AG04450 (cell line): ENCODE data around the gene EMC9. TPM values are rescaled to one million over a fixed set of nuclear protein-coding genes. Genes with fewer than 3 reads are reported as not detected.

Experiments
- CTCF ChIA-PET: fragments of 300-600, 350-600 bp; formaldehyde crosslinking; extraction: SDS; loops from one replicate; lab custom pipeline; 2022; ENCODE audit warnings: antibody characterized with exemption, inconsistent platforms; lab: Charles Lee
- POLR2A ChIA-PET: fragments of 350-600 bp; formaldehyde crosslinking; extraction: SDS; loops from one replicate; lab custom pipeline; 2021; ENCODE audit warnings: antibody characterized with exemption, inconsistent platforms; lab: Yijun Ruan, JAX
- DNase-seq: peaks from one replicate; pipeline ENCODE4 v3.0.0-alpha.2; 2011; ENCODE audit warnings: low read depth, low spot score
- H3K27ac ChIP-seq: one replicate; pipeline ENCODE4 v1.5.1; 2012; ENCODE audit warnings: low read depth, low read length, control low read depth
- H3K27me3 ChIP-seq: one replicate; pipeline ENCODE4 v1.6.0; 2012; ENCODE audit warnings: low read length; ENCODE audit not compliant: control insufficient read depth, insufficient read depth
- H3K4me3 ChIP-seq: 2 replicates; pipeline ENCODE4 v1.5.1; 2011; ENCODE audit warnings: mild to moderate bottlenecking, low read depth, low read length, control low read depth
- H3K9me3 ChIP-seq: 2 replicates; pipeline ENCODE4 v1.5.1; 2012; ENCODE audit warnings: low read length; ENCODE audit not compliant: control insufficient read depth, insufficient read depth
- polyA plus RNA-seq: library from polyadenylated mRNA; depleted of rRNA; stranded (reverse); fragments of >200 nt; gene quantifications from 2 replicates; pipeline ENCODE4 v1.2.3, GENCODE V29; 2011
- TF ChIP-seq, protein P1 (sequence below): IDR thresholded peaks from 2 replicates; pipeline ENCODE4 v1.5.1; 2011; ENCODE audit warnings: low read depth, low read length, control low read depth, inconsistent platforms

The EMC9 gene
- polyA plus RNA-seq, 1 experiment, result 4.4 TPM

DNA sequence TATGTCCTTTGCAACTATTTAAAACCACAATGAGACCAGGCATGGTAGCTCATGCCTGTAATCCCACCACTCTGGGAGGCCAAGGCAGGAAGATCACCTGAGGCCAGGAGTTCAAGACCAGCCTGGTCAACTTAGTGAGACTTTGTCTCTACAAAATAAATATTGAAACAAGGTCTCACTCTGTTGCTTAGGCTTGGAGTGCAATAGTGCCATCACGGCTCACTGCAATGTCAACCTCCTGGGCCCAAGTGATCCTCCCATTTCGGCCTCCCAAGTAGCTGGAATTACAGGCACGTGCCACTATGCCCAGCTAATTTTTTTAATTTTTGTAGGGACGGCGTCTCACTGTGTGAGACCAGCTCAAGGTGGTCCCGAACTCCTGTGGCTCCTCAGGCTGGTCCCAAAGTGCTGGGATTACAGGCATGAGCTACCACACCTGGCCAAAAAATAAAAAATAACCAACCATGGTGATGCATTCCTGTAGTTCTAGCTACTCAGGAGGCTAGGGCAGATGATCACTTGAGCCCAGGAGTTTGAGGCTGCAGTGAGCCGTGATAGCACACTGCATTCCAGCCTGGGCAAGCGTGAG, 11.9 kb downstream of the EMC9 start:
- TF ChIP-seq, protein P1, sequence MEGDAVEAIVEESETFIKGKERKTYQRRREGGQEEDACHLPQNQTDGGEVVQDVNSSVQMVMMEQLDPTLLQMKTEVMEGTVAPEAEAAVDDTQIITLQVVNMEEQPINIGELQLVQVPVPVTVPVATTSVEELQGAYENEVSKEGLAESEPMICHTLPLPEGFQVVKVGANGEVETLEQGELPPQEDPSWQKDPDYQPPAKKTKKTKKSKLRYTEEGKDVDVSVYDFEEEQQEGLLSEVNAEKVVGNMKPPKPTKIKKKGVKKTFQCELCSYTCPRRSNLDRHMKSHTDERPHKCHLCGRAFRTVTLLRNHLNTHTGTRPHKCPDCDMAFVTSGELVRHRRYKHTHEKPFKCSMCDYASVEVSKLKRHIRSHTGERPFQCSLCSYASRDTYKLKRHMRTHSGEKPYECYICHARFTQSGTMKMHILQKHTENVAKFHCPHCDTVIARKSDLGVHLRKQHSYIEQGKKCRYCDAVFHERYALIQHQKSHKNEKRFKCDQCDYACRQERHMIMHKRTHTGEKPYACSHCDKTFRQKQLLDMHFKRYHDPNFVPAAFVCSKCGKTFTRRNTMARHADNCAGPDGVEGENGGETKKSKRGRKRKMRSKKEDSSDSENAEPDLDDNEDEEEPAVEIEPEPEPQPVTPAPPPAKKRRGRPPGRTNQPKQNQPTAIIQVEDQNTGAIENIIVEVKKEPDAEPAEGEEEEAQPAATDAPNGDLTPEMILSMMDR, result no peak
- H3K27me3 ChIP-seq, result no peaks in the 10 kb centered on the region
- H3K4me3 ChIP-seq, result no peak overlapping the region
- no peaks in the 10 kb centered on the region for H3K9me3 ChIP-seq
- DNase-seq, result no peak
- no peak overlapping the region for H3K27ac ChIP-seq
- CTCF ChIA-PET, result interaction anchor here (1.7 kb wide), 1 partner anchor 167 kb away, joined by 5 read pairs; no protein-coding TSS in a partner anchor
- POLR2A ChIA-PET, result no interaction called here

DNA sequence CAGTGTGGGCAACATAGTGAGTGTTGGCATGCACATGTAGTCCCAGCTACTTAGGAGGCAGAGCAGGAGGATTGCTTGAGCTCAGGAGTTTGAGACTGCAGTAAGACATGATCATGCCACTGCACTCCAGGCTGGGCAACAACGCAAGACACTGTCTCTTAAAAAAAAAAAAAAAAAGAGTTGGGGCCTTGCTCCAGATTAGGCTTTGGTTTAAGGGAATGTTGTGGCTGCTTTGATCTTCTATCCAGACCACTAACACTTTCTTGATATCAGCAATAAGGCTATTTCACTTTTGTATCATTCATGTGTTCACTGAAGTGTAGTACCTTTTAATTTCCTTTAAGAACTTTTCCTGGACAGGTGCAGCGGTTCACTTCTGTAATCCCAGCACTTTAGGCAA, 13.7 kb downstream of the EMC9 start:
- no peaks in the 10 kb centered on the region for H3K9me3 ChIP-seq
- TF ChIP-seq, protein P1, result no peak
- H3K27me3 ChIP-seq, result no peaks in the 10 kb centered on the region
- CTCF ChIA-PET, result interaction anchor here (1.2 kb wide), 1 partner anchor 19 kb away, joined by 5 read pairs; no protein-coding TSS in a partner anchor
- POLR2A ChIA-PET, result no interaction called here
- no peak overlapping the region for H3K4me3 ChIP-seq
- H3K27ac ChIP-seq, result no peak overlapping the region
- no peak for DNase-seq

DNA sequence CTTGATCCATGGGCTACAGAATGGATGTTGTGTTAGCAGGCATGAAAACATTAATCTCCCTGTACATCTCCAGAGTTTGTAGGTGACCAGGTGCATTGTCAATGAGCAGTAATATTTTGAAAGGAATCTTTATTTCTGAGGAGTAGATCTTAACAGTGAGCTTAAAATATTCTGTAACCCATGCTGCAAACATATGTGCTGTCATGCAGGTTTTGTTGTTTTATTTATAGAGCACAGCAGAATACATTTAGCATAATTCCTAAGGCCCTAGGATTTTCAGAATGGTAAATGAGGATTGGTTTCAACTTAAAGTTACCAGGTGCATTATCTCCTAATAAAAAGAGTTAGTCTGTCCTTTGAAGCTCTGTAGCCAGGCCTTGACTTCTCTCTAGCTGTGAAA, 14.5 kb downstream of the EMC9 start:
- H3K9me3 ChIP-seq, result no peaks in the 10 kb centered on the region
- TF ChIP-seq, protein P1, result no peak
- no peaks in the 10 kb centered on the region for H3K27me3 ChIP-seq
- no peak for DNase-seq
- no peak overlapping the region for H3K27ac ChIP-seq
- ChIA-PET POLR2A (interaction anchor here (0.9 kb wide), 1 partner anchor 34 kb away, joined by 4 read pairs; the partner anchor contains the start of gene IRF9), CTCF (interaction anchor here (1.2 kb wide), 1 partner anchor 18 kb away, joined by 5 read pairs; no protein-coding TSS in a partner anchor)
- no peak overlapping the region for H3K4me3 ChIP-seq

GRCh38 chr14:24123424-24124417, 17.7 kb downstream of the EMC9 start:
- TF ChIP-seq, protein P1, result no peak
- no peaks in the 10 kb centered on the region for H3K9me3 ChIP-seq
- no peak for DNase-seq
- POLR2A ChIA-PET, result no interaction called here
- H3K27ac ChIP-seq, result no peak overlapping the region
- no peaks in the 10 kb centered on the region for H3K27me3 ChIP-seq
- CTCF ChIA-PET, result no interaction called here
- no peak overlapping the region for H3K4me3 ChIP-seq

GRCh38 chr14:24122898-24123297, 18.5 kb downstream of the EMC9 start:
- no peak overlapping the region for H3K27ac ChIP-seq
- ChIA-PET POLR2A (no interaction called here), CTCF (no interaction called here)
- no peak for DNase-seq
- no peaks in the 10 kb centered on the region for H3K9me3 ChIP-seq
- TF ChIP-seq, protein P1, result no peak
- H3K4me3 ChIP-seq, result no peak overlapping the region
- no peaks in the 10 kb centered on the region for H3K27me3 ChIP-seq
